ENCODE measurements around the gene AGBL4.

- TF ChIP-seq POLR2A (IDR thresholded peaks at IDR 0.05), result no peak
- no peak for TF ChIP-seq CTCF (IDR thresholded peaks at IDR 0.05)
Observed at GRCh38 chr1:48679859-48680258, 1343.9 kb downstream of the AGBL4 start.
